Astrocyte (in vitro differentiated cells and primary cell): Measurements from ENCODE around the gene SORT1. TPM values are rescaled to one million over a fixed set of nuclear protein-coding genes. Genes with fewer than 3 reads are reported as not detected.

ENCODE experiments used
- DNase-seq: peaks from one replicate; pipeline ENCODE4 v3.0.0-alpha.2; 2010; ENCODE audit warnings: low read depth
- FAIRE-seq: peaks from 2 replicates; lab custom pipeline; 2011; peaks lifted over from hg19 to GRCh38; lab: Jason Lieb, UNC
- H2AFZ ChIP-seq: 2 replicates; pipeline ENCODE4 v1.6.0; 2012; ENCODE audit warnings: low read depth, low read length, inconsistent platforms
- H3K27ac ChIP-seq: 2 replicates; pipeline ENCODE4 v1.5.1; 2011; ENCODE audit warnings: low read depth, low read length, inconsistent platforms
- H3K27me3 ChIP-seq: 2 replicates; pipeline ENCODE4 v1.6.0; 2011; ENCODE audit warnings: low read length, inconsistent platforms; ENCODE audit not compliant: insufficient read depth
- H3K36me3 ChIP-seq: 2 replicates; pipeline ENCODE4 v1.5.1; 2011; ENCODE audit warnings: low read length, inconsistent platforms; ENCODE audit not compliant: insufficient read depth
- H3K4me1 ChIP-seq: 2 replicates; pipeline ENCODE4 v1.5.1; 2011; ENCODE audit warnings: low read length, inconsistent platforms; ENCODE audit not compliant: insufficient read depth
- H3K4me2 ChIP-seq: 2 replicates; pipeline ENCODE4 v1.6.0; 2012; ENCODE audit warnings: low read length, inconsistent platforms
- H3K4me3 ChIP-seq: 2 replicates; pipeline ENCODE4 v1.5.1; 2011; ENCODE audit warnings: low read depth, mild to moderate bottlenecking, low read length, inconsistent platforms; ENCODE audit not compliant: insufficient read depth
- H3K79me2 ChIP-seq: 2 replicates; pipeline ENCODE4 v1.6.0; 2012; ENCODE audit warnings: mild to moderate bottlenecking, low read length, inconsistent platforms; ENCODE audit not compliant: insufficient read depth
- H3K9ac ChIP-seq: 2 replicates; pipeline ENCODE4 v1.6.0; 2012; ENCODE audit warnings: mild to moderate bottlenecking, low read length, inconsistent platforms
- H3K9me3 ChIP-seq: 2 replicates; pipeline ENCODE4 v1.5.1; 2012; ENCODE audit warnings: low read depth, mild to moderate bottlenecking, low read length, inconsistent platforms; ENCODE audit not compliant: insufficient read depth
- H4K20me1 ChIP-seq: 2 replicates; pipeline ENCODE4 v1.6.0; 2012; ENCODE audit warnings: low read length, inconsistent platforms; ENCODE audit not compliant: insufficient read depth
- H3K27ac Mint-ChIP-seq: one replicate; pipeline ENCODE4 v1.8.0; 2021; ENCODE audit warnings: mild to moderate bottlenecking, mixed read lengths; ENCODE audit not compliant: unreplicated experiment
- H3K27me3 Mint-ChIP-seq: one replicate; pipeline ENCODE4 v1.8.0; 2021; ENCODE audit warnings: low read depth, mixed read lengths; ENCODE audit not compliant: unreplicated experiment
- H3K36me3 Mint-ChIP-seq: one replicate; pipeline ENCODE4 v1.8.0; 2021; ENCODE audit warnings: low read depth, mixed read lengths; ENCODE audit not compliant: unreplicated experiment
- H3K4me1 Mint-ChIP-seq: one replicate; pipeline ENCODE4 v1.8.0; 2021; ENCODE audit warnings: low read depth, mixed read lengths; ENCODE audit not compliant: unreplicated experiment
- H3K4me3 Mint-ChIP-seq: one replicate; pipeline ENCODE4 v1.8.0; 2021; ENCODE audit warnings: mild to moderate bottlenecking, moderate library complexity, mixed read lengths; ENCODE audit not compliant: unreplicated experiment
- H3K9me3 Mint-ChIP-seq: one replicate; pipeline ENCODE4 v1.8.0; 2021; ENCODE audit warnings: mild to moderate bottlenecking, mixed read lengths; ENCODE audit not compliant: unreplicated experiment
- EZH2 ChIP-seq: IDR thresholded peaks from 2 replicates; pipeline ENCODE4 v1.6.1; 2012; ENCODE audit warnings: mild to moderate bottlenecking, low read length, inconsistent platforms; ENCODE audit not compliant: insufficient read depth
- total RNA-seq: library from RNA; stranded (reverse); gene quantifications from 2 replicates; pipeline ENCODE4 v1.2.1, GENCODE V29; 2021
- TF ChIP-seq, protein P1 (sequence below): IDR thresholded peaks from 2 replicates; pipeline ENCODE4 v1.5.1; 2011; ENCODE audit warnings: low read depth, mild to moderate bottlenecking, inconsistent platforms, low read length, moderate library complexity; ENCODE audit not compliant: insufficient read depth

The SORT1 gene
- total RNA-seq, 1 donor from 2014 or later, result 135 TPM

DNA sequence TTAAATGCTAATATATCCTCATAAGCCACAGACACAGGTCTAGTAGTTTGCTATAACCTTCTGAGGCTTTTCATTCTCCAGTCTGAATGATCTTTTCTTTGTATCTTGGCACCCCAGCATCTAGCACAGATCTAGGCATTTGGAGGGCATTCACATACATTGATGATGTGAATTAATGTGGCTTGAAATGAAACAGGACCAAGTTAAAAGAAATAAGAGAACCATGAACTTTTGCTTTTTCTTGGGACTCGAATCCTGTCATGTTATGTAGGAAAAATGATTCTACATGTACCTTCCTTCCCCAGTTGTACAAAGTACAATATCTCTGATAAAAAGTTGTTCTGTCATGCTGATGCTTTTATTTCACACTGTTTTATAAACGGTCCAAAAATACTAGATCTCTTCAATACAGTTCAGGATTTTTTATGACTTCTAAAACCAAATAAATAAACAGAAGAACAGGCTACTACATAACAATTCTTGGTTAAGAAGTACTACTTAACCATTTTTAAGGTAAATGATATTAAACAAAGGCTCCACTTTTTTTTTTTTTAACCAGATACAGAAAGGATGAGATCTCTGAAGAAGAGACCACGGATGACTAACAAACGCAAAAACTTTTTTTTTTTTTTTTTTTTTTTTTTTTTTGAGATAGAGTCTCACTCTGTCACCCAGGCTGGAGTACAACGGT is 3.0 kb downstream of the SORT1 start:
- H3K27me3 ChIP-seq, result no peaks in the 10 kb centered on the region
- Mint-ChIP-seq H3K27ac (peak overlapping the region; percentile 79), H3K27me3 (no peaks in the 10 kb centered on the region), H3K4me1 (peaks cover 58% of the 10 kb centered on the region), H3K36me3 (peaks cover 2% of the 10 kb centered on the region), H3K4me3 (peak overlapping the region; percentile 70), H3K9me3 (no peaks in the 10 kb centered on the region)
- no peak overlapping the region for H3K4me3 ChIP-seq
- no peak for FAIRE-seq
- peak overlapping the region; percentile 21 for H3K27ac ChIP-seq
- no peaks in the 10 kb centered on the region for H4K20me1 ChIP-seq
- H3K4me2 ChIP-seq, result peak overlapping the region; percentile 94
- H3K9ac ChIP-seq, result peak overlapping the region; percentile 15
- no peak for DNase-seq
- peaks cover 69% of the 10 kb centered on the region for H3K79me2 ChIP-seq
- H3K36me3 ChIP-seq, result no peaks in the 10 kb centered on the region
- no peak overlapping the region for H2AFZ ChIP-seq
- TF ChIP-seq EZH2, result no peak
- TF ChIP-seq, protein P1, sequence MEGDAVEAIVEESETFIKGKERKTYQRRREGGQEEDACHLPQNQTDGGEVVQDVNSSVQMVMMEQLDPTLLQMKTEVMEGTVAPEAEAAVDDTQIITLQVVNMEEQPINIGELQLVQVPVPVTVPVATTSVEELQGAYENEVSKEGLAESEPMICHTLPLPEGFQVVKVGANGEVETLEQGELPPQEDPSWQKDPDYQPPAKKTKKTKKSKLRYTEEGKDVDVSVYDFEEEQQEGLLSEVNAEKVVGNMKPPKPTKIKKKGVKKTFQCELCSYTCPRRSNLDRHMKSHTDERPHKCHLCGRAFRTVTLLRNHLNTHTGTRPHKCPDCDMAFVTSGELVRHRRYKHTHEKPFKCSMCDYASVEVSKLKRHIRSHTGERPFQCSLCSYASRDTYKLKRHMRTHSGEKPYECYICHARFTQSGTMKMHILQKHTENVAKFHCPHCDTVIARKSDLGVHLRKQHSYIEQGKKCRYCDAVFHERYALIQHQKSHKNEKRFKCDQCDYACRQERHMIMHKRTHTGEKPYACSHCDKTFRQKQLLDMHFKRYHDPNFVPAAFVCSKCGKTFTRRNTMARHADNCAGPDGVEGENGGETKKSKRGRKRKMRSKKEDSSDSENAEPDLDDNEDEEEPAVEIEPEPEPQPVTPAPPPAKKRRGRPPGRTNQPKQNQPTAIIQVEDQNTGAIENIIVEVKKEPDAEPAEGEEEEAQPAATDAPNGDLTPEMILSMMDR, result no peak
- peaks cover 59% of the 10 kb centered on the region for H3K4me1 ChIP-seq
- no peaks in the 10 kb centered on the region for H3K9me3 ChIP-seq

- H3K27me3 ChIP-seq, result no peaks in the 10 kb centered on the region
- no peak overlapping the region for H2AFZ ChIP-seq
- no peaks in the 10 kb centered on the region for H4K20me1 ChIP-seq
- peaks cover 59% of the 10 kb centered on the region for H3K4me1 ChIP-seq
- H3K27ac ChIP-seq, result peak overlapping the region; percentile 72
- H3K79me2 ChIP-seq, result peaks cover 79% of the 10 kb centered on the region
- TF ChIP-seq EZH2, result no peak
- TF ChIP-seq, protein P1, result no peak
- no peaks in the 10 kb centered on the region for H3K27me3 Mint-ChIP-seq
- peaks cover 65% of the 10 kb centered on the region for H3K4me1 Mint-ChIP-seq
- H3K9me3 ChIP-seq, result no peaks in the 10 kb centered on the region
- peak overlapping the region; percentile 37 for H3K4me3 Mint-ChIP-seq
- H3K27ac Mint-ChIP-seq, result peak overlapping the region; percentile 83
- H3K4me3 ChIP-seq, result no peak overlapping the region
- no peaks in the 10 kb centered on the region for H3K9me3 Mint-ChIP-seq
- H3K4me2 ChIP-seq, result peak overlapping the region; percentile 77
- peak overlapping the region; percentile 60 for H3K9ac ChIP-seq
- no peak for FAIRE-seq
- H3K36me3 ChIP-seq, result no peaks in the 10 kb centered on the region
- no peak for DNase-seq
- H3K36me3 Mint-ChIP-seq, result peaks cover 4% of the 10 kb centered on the region
Measured at GRCh38 chr1:109393617-109394233, 4.0 kb downstream of the SORT1 start.
